CD4-positive, alpha-beta memory T cell (primary cell): ENCODE data around the gene TNFRSF18. TPM values are rescaled to one million over a fixed set of nuclear protein-coding genes. Genes with fewer than 3 reads are reported as not detected.

ENCODE experiments used
- CTCF ChIA-PET: fragments of 350-600 bp; sonication (Branson Sonifier 250); formaldehyde crosslinking; loops from one replicate; lab custom pipeline; 2021; ENCODE audit warnings: inconsistent platforms; ENCODE audit not compliant: partially characterized antibody; lab: Charles Lee
- POLR2A ChIA-PET: fragments of 350-600 bp; sonication (Branson Sonifier 250); formaldehyde crosslinking; loops from one replicate; lab custom pipeline; 2021; ENCODE audit not compliant: partially characterized antibody; lab: Charles Lee
- DNase-seq, 5 donors: peaks; one replicate each; pipeline versions ENCODE4 v3.0.0 to v3.0.0-alpha.2; 2020 to 2022; ENCODE audit warnings: mixed read lengths in 1 of 5
- H3K27ac ChIP-seq: one replicate; pipeline ENCODE4 v1.7.0; 2013; ENCODE audit warnings: low read depth, low read length
- H3K27me3 ChIP-seq: 2 replicates; pipeline ENCODE4 v1.7.0; 2013; ENCODE audit warnings: mild to moderate bottlenecking, low read length, moderate library complexity; ENCODE audit not compliant: insufficient read depth
- H3K36me3 ChIP-seq: 2 replicates; pipeline ENCODE4 v1.7.0; 2013; ENCODE audit warnings: mild to moderate bottlenecking, low read length, moderate library complexity; ENCODE audit not compliant: insufficient read depth
- H3K4me1 ChIP-seq: 2 replicates; pipeline ENCODE4 v1.7.0; 2013; ENCODE audit warnings: mild to moderate bottlenecking, low read length, moderate library complexity; ENCODE audit not compliant: insufficient read depth
- H3K4me3 ChIP-seq, 2 donors: one replicate each; pipeline ENCODE4 v1.7.0; 2013; ENCODE audit warnings: low read length in 2 of 2, mild to moderate bottlenecking in 1 of 2
- H3K9me3 ChIP-seq, 2 donors: one replicate each; pipeline ENCODE4 v1.7.0; 2013; ENCODE audit warnings: low read length in 2 of 2, control low read depth in 1 of 2; ENCODE audit not compliant: control insufficient read depth in 1 of 2
- H3K27ac Mint-ChIP-seq, 7 donors: one replicate each; pipeline ENCODE4 v1.8.0; 2020 to 2021; ENCODE audit warnings: mixed read lengths in 7 of 7, mild to moderate bottlenecking in 6 of 7, inconsistent platforms in 3 of 7, moderate library complexity in 3 of 7
- H3K27me3 Mint-ChIP-seq, 2 donors: one replicate each; pipeline ENCODE4 v1.8.0; 2020 to 2021; ENCODE audit warnings: mixed read lengths in 2 of 2
- H3K36me3 Mint-ChIP-seq, 2 donors: one replicate each; pipeline ENCODE4 v1.8.0; 2020 to 2021; ENCODE audit warnings: mixed read lengths in 2 of 2, inconsistent platforms in 1 of 2, mild to moderate bottlenecking in 1 of 2
- H3K4me1 Mint-ChIP-seq, 4 donors: one replicate each; pipeline ENCODE4 v1.8.0; 2020 to 2021; ENCODE audit warnings: mixed read lengths in 4 of 4, mild to moderate bottlenecking in 1 of 4
- H3K4me3 Mint-ChIP-seq, 8 donors: one replicate each; pipeline ENCODE4 v1.8.0; 2020 to 2021; ENCODE audit warnings: mixed read lengths in 8 of 8, mild to moderate bottlenecking in 7 of 8, moderate library complexity in 6 of 8, inconsistent platforms in 3 of 8
- H3K9me3 Mint-ChIP-seq, 8 donors: one replicate each; pipeline ENCODE4 v1.8.0; 2020 to 2021; ENCODE audit warnings: mixed read lengths in 8 of 8, mild to moderate bottlenecking in 5 of 8, inconsistent platforms in 3 of 8, moderate library complexity in 1 of 8
- intact Hi-C: fragments of 100-400 bp; cut with micrococcal nuclease; formaldehyde crosslinking; loops from one replicate; pipeline ENCODE4 v1.15.1; 2023
- polyA plus RNA-seq, 2 donors: library from polyadenylated mRNA; unstranded; fragments of 300-500 nt; fragmentation: Illumina TruSeq; gene quantifications; one replicate each; pipeline ENCODE4 v1.2.3, GENCODE V29; 2021
- total RNA-seq, 2 experiments: library from RNA; stranded (reverse); gene quantifications; one replicate each; pipeline ENCODE4 v1.2.3, GENCODE V29; 2021

TNFRSF18 gene
- total RNA-seq = 1 to 10 TPM; 8.0 to 8.6 TPM
- 10 to 100 TPM; 22.1 to 27.1 TPM for polyA plus RNA-seq

- no peaks in the 10 kb centered on the region for H3K27me3 Mint-ChIP-seq
- intact Hi-C loops = loop anchor here (5.0 kb wide), 1 partner anchor 49 kb away; no protein-coding TSS in a partner anchor
- Histone ChIP-seq H3K4me1 (peaks cover 49% of the 10 kb centered on the region), H3K27me3 (no peaks in the 10 kb centered on the region), H3K27ac (peak within 1 kb of the TSS; percentile 84), H3K4me3 (peak within 1 kb of the TSS in 1 of 2 donors; percentile 57), H3K9me3 (no peaks in the 10 kb centered on the region), H3K36me3 (no peaks in the 10 kb centered on the region)
- ChIA-PET CTCF (interaction anchor here (1.2 kb wide), 1 partner anchor 84 kb away, joined by 6 read pairs; no protein-coding TSS in a partner anchor), POLR2A (interaction anchor here (1.2 to 5.0 kb wide), 4 partner anchors 10 to 48 kb away, joined by 3 to 38 read pairs (median 16); partner anchors contain the start of genes B3GALT6 and SDF4)
- H3K36me3 Mint-ChIP-seq = peaks cover 0 to 1% of the 10 kb centered on the region in 2 donors
- H3K9me3 Mint-ChIP-seq = no peaks in the 10 kb centered on the region
- peak within 1 kb of the TSS; percentile 65 to 78 (median 75) for H3K4me3 Mint-ChIP-seq
- DNase-seq = peak in 3 of 5 donors; percentile 41 to 62 (median 42)
- H3K27ac Mint-ChIP-seq = peak within 1 kb of the TSS; percentile 57 to 98 (median 77)
- H3K4me1 Mint-ChIP-seq = peaks cover 9 to 34% (median 21%) of the 10 kb centered on the region in 4 donors
Measured at GRCh38 chr1:1206376-1206965, at the start of gene TNFRSF18. Gene TNFRSF18, minus strand, starts transcription at chr1:1206592. Its CDS starts 21 bp downstream, at chr1:1206571.

DNA sequence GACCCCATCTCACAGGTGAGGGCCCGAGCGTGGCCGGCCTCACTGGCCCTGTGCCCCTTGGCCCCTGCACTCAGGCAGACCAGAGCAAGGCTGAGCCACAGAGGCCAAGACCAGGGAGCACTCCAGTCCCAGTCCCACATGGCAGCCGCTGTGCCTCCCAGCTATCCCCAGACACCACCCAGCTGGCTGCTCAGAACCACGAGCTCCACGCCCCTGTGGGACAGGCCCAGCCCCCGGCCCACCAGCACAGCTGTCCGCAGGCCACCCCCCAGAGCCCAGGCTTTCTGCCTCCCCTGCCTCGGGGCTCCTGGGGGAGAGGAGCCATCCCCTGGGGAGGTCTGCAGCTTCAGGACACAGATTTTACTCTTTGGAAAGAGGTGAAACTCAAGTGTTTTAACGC lies 49.2 kb upstream of the TNFRSF18 start:
- Mint-ChIP-seq H3K27ac (peak overlapping the region in 3 of 7 donors; percentile 4 to 60 (median 47)), H3K4me3 (no peak overlapping the region), H3K9me3 (peaks cover 0 to 4% (median 0%) of the 10 kb centered on the region in 8 donors), H3K27me3 (no peaks in the 10 kb centered on the region), H3K36me3 (peaks cover 18 to 48% of the 10 kb centered on the region in 2 donors), H3K4me1 (peaks cover 8 to 26% (median 19%) of the 10 kb centered on the region in 4 donors)
- no peak for DNase-seq
- Histone ChIP-seq H3K27ac (no peak overlapping the region), H3K9me3 (no peaks in the 10 kb centered on the region), H3K4me1 (peaks cover 13% of the 10 kb centered on the region), H3K27me3 (no peaks in the 10 kb centered on the region), H3K36me3 (peaks cover 29% of the 10 kb centered on the region), H3K4me3 (no peak overlapping the region)
- CTCF ChIA-PET = interaction anchor here (1.4 kb wide), 1 partner anchor 133 kb away, joined by 3 read pairs; no protein-coding TSS in a partner anchor
- intact Hi-C loops = no loop called here
- POLR2A ChIA-PET = no interaction called here

DNA sequence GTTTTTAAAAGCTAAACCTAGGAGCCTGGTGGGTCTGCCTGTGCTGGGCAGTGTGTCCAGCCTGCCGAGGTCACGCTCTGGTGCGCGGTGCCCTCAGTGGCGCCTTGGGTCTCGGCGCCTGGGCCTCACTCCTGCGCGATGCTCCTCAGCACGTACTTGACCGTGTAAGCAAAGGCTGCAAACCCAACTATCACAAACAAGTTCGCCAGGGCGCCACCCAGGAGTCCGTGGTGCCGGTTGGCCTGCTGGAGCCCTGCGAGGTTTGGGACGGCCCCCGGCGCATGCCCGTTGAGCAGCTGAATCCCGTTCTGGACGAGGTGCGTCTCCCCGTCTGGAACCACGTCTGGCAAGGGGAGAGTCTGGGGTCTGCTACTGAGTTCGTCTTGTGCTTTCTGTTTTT lies 48.7 kb upstream of the TNFRSF18 start:
- H3K36me3 Mint-ChIP-seq = peaks cover 14 to 42% of the 10 kb centered on the region in 2 donors
- H3K4me3 Mint-ChIP-seq = no peak overlapping the region
- ChIA-PET CTCF (interaction anchor here (0.6 to 1.4 kb wide), 2 partner anchors 23 to 132 kb away, joined by 3 read pairs; no protein-coding TSS in a partner anchor), POLR2A (no interaction called here)
- no peak overlapping the region for H3K4me3 ChIP-seq
- no peak for DNase-seq
- peaks cover 15% of the 10 kb centered on the region for H3K4me1 ChIP-seq
- intact Hi-C loops = no loop called here
- peaks cover 0 to 4% (median 0%) of the 10 kb centered on the region in 8 donors for H3K9me3 Mint-ChIP-seq
- no peak overlapping the region for H3K27ac ChIP-seq
- H3K9me3 ChIP-seq = no peaks in the 10 kb centered on the region
- H3K4me1 Mint-ChIP-seq = peaks cover 6 to 28% (median 19%) of the 10 kb centered on the region in 4 donors
- H3K36me3 ChIP-seq = peaks cover 24% of the 10 kb centered on the region
- H3K27me3 ChIP-seq = no peaks in the 10 kb centered on the region
- no peaks in the 10 kb centered on the region for H3K27me3 Mint-ChIP-seq
- H3K27ac Mint-ChIP-seq = peak overlapping the region in 1 of 7 donors; percentile 4

DNA sequence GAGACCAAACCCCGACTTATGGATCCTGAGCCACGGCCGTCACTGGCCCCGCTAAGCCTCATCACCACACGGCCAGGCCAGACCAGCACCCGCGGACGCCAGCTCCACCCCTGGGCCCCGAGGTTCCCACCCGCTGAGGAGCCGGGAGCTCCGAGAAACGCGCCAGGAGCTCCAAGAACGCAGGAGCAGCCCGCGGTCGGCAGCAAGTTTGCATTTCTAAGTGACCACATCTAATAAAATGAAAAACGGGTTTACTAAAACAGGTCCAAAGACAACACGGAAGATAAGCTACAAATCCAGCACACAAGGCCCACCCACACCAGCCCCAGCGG lies 48.2 kb upstream of the TNFRSF18 start:
- no peaks in the 10 kb centered on the region for H3K27me3 ChIP-seq
- Mint-ChIP-seq H3K36me3 (peaks cover 9 to 38% of the 10 kb centered on the region in 2 donors), H3K4me3 (no peak overlapping the region), H3K9me3 (peaks cover 0 to under 1% (median 0%) of the 10 kb centered on the region in 8 donors), H3K4me1 (peaks cover 4 to 26% (median 17%) of the 10 kb centered on the region in 4 donors), H3K27ac (no peak overlapping the region), H3K27me3 (no peaks in the 10 kb centered on the region)
- peaks cover 20% of the 10 kb centered on the region for H3K36me3 ChIP-seq
- DNase-seq = no peak
- CTCF ChIA-PET = interaction anchor here (0.6 to 1.4 kb wide), 2 partner anchors 24 to 132 kb away, joined by 3 read pairs; no protein-coding TSS in a partner anchor
- H3K27ac ChIP-seq = no peak overlapping the region
- intact Hi-C loops = no loop called here
- H3K9me3 ChIP-seq = no peaks in the 10 kb centered on the region
- no peak overlapping the region for H3K4me3 ChIP-seq
- H3K4me1 ChIP-seq = peaks cover 15% of the 10 kb centered on the region
- POLR2A ChIA-PET = no interaction called here

DNA sequence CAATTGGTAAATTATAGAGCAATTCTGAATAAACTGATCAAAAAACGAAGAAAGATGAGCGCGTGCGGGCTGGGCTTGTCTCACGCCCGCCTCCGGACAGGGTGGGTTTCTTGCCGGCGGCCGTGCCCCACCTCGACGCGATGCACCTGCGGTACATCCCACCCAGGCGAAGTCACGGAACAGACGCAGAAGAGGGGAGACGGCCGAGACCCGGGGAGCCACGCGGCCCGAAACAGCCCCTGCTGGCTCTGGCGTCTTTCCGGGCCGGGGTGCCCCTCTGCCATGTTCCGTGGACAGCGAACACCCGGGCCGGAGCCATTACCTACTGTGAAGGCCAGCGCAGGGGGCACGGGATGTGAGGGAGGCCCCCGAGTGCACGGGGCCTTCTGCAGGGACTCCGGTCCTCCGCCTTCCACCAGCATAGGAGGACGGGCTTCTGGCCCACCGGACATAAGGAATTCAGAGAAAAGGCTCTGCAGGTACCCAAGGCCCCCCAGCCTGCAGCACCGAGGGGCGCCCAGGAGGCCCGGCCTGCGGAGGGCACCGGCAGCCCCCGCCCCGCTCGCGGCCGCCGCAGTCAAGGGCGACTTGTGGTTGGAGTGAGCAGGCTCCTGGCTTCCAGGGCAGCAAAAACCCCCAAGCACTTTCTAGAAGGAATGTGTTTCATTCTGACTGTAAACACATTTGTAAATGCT lies 47.7 kb upstream of the TNFRSF18 start:
- POLR2A ChIA-PET = no interaction called here
- no peaks in the 10 kb centered on the region for H3K9me3 ChIP-seq
- no peaks in the 10 kb centered on the region for H3K27me3 ChIP-seq
- peaks cover 4 to 26% (median 17%) of the 10 kb centered on the region in 4 donors for H3K4me1 Mint-ChIP-seq
- intact Hi-C loops = no loop called here
- H3K4me1 ChIP-seq = peaks cover 15% of the 10 kb centered on the region
- H3K36me3 ChIP-seq = peaks cover 20% of the 10 kb centered on the region
- no peak for DNase-seq
- H3K27ac Mint-ChIP-seq = no peak overlapping the region
- no peaks in the 10 kb centered on the region for H3K27me3 Mint-ChIP-seq
- CTCF ChIA-PET = interaction anchor here (0.6 to 1.4 kb wide), 2 partner anchors 24 to 132 kb away, joined by 3 read pairs; no protein-coding TSS in a partner anchor
- H3K36me3 Mint-ChIP-seq = peaks cover 9 to 38% of the 10 kb centered on the region in 2 donors
- H3K27ac ChIP-seq = no peak overlapping the region
- H3K4me3 Mint-ChIP-seq = no peak overlapping the region
- H3K9me3 Mint-ChIP-seq = no peaks in the 10 kb centered on the region
- no peak overlapping the region for H3K4me3 ChIP-seq

DNA sequence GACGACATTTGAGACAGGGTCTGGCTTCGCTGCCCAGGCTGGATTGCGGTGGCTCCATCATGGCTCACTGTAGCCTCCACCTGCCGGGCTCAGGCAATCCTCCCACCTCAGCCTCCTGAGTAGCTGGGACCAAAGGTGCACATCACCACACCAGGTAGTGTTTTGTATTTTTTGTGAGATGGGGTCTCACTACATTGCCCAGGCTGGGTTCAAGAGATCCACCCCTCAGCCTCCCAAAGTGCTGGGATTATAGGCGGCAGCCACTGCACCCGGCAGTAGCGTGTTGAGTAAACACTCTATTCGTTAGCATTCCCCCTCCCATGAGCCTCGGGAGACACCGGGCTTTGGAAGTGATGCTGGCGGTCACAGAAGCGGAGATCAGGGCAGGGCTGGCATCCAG lies 46.9 kb upstream of the TNFRSF18 start:
- Histone ChIP-seq H3K27me3 (no peaks in the 10 kb centered on the region), H3K36me3 (peaks cover 20% of the 10 kb centered on the region), H3K9me3 (no peaks in the 10 kb centered on the region), H3K4me1 (peaks cover 15% of the 10 kb centered on the region), H3K27ac (no peak overlapping the region), H3K4me3 (no peak overlapping the region)
- Mint-ChIP-seq H3K27ac (peak overlapping the region in 3 of 7 donors; percentile 49 to 83 (median 80)), H3K4me1 (peaks cover 4 to 26% (median 16%) of the 10 kb centered on the region in 4 donors), H3K4me3 (no peak overlapping the region), H3K36me3 (peaks cover 9 to 34% of the 10 kb centered on the region in 2 donors), H3K27me3 (no peaks in the 10 kb centered on the region), H3K9me3 (no peaks in the 10 kb centered on the region)
- intact Hi-C loops = no loop called here
- POLR2A ChIA-PET = no interaction called here
- CTCF ChIA-PET = no interaction called here
- DNase-seq = no peak
